Activated T-helper 2 cell treated with anti-CD3 and anti-CD28 coated beads, Interferon-gamma antibody, Interleukin-2, Interleukin-4, amounts not matched to agents 10 μg/mL and 5 μg/mL and 100 μg/mL, durations not matched to agents 14 hours and 24 hours and 36 hours (primary cell): ENCODE results near the gene SMAD7. TPM values are rescaled to one million over a fixed set of nuclear protein-coding genes. Genes with fewer than 3 reads are reported as not detected.

Source experiments
- DNase-seq: peaks from one replicate; pipeline ENCODE4 v3.0.0; 2021; ENCODE audit warnings: low spot score
- H3K27ac Mint-ChIP-seq: one replicate; pipeline ENCODE4 v1.8.0; 2021; ENCODE audit warnings: mixed read lengths
- H3K27me3 Mint-ChIP-seq: one replicate; pipeline ENCODE4 v1.8.0; 2021; ENCODE audit warnings: low read depth, mixed read lengths
- H3K36me3 Mint-ChIP-seq: one replicate; pipeline ENCODE4 v1.8.0; 2021; ENCODE audit warnings: low read depth, mixed read lengths
- H3K4me1 Mint-ChIP-seq: one replicate; pipeline ENCODE4 v1.8.0; 2021; ENCODE audit warnings: low read depth, mixed read lengths
- H3K4me3 Mint-ChIP-seq: one replicate; pipeline ENCODE4 v1.8.0; 2021; ENCODE audit warnings: low read depth, mild to moderate bottlenecking, moderate library complexity, mixed read lengths
- H3K9me3 Mint-ChIP-seq: one replicate; pipeline ENCODE4 v1.8.0; 2021; ENCODE audit warnings: mixed read lengths
- intact Hi-C: fragments of 100-400 bp; cut with micrococcal nuclease; formaldehyde crosslinking; loops from one replicate; pipeline ENCODE4 v1.15.1; 2023
- total RNA-seq: library from RNA; stranded (reverse); gene quantifications from 2 replicates; pipeline ENCODE4 v1.2.3, GENCODE V29; 2022

The SMAD7 gene
- total RNA-seq, 1 donor from 2014 or later: 21.1 TPM

DNA sequence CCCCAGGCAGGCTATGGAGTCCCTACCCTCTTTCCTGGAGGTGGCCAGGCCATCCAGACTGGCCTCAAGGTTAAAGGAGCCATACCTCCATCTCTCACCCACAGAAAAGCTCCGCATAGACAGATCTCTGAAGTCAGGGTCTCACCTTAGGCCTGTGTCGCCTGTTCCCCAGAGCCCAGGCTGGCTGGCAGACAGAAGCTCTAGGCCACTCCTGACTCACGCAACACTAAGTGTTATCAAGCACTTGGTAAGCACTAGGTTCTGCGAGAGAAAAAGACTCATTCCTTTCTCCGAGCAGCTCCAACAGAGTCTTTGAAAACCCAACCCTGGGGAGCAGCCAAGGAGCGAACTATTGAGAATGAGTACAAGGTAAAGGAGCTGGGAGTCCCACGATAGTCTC lies 6.1 kb downstream of the SMAD7 start:
- Mint-ChIP-seq H3K27me3 (no peaks in the 10 kb centered on the region), H3K4me3 (peak overlapping the region; percentile 47), H3K27ac (no peak overlapping the region), H3K9me3 (no peaks in the 10 kb centered on the region), H3K4me1 (peaks cover 81% of the 10 kb centered on the region), H3K36me3 (peaks cover 92% of the 10 kb centered on the region)
- intact Hi-C loops: loop anchor here (5.0 to 10.0 kb wide), 4 partner anchors 110 to 1340 kb away; partner anchors contain the start of genes CXXC1, MBD1 and SMAD2
- DNase-seq: no peak

DNA sequence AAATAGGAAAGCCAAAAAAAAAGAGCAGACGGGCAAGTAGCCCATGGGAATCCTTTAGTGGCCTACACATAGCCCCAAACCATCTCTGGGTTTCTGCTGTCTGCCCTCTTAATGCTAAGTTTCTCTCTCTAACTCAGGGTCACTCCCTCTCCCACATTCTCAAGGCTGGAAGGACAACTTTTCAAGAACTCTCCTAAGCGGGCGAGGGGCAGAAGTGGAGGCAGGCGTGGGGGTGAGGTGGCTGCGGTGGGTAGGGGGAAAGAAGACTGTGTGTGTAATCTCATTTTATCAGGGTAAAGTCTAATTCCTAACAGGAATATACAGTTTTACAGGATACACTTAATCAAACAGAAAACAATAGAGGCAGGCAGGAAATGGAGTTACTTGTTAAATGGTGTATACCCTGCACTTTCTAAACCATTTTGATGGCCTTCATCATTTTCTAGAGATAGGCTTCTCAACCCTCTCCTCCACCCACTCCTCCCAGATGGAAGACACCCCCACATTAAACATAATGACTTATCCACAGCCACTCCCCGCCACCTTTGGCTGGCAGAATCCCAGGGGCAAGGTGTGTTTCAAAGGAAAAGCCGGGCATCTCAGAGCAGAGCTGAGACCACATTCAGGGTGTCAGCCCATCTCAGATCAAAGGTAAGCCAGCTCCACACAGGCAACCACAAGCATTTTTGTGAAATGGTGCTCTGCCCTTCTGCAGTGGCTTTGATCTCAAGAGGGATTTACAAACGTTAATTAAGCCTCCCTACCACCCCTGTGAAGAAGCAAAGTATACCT lies 6.8 kb downstream of the SMAD7 start:
- Mint-ChIP-seq H3K4me3 (peak overlapping the region; percentile 34), H3K27me3 (no peaks in the 10 kb centered on the region)

DNA sequence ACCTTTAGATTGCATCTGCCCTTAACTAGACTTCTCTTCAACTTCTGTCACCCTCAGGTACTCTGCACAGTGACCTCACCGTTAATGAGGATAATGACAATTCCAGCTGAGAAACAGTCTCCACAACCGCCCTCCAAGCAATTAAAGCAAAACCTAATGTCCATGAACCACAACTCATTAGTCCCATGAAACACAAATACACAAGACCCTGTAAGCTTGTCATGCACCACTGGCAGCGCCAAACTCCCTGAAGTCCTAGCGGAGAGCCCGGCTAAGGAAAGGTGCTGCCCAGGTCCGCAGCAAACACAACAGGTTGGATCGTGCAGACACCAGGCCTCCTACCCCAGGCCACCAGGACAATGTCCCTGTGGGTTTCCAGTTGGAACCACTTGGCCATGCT lies 7.4 kb downstream of the SMAD7 start:
- Mint-ChIP-seq H3K4me3 (peak overlapping the region; percentile 2), H3K9me3 (no peaks in the 10 kb centered on the region), H3K36me3 (peaks cover 92% of the 10 kb centered on the region), H3K4me1 (peaks cover 90% of the 10 kb centered on the region), H3K27ac (no peak overlapping the region), H3K27me3 (no peaks in the 10 kb centered on the region)
- no peak for DNase-seq
- intact Hi-C loops: loop anchor here (10.0 kb wide), 3 partner anchors 109 to 1341 kb away; partner anchors contain the start of genes CXXC1, MBD1 and SMAD2

More for the DNA sequence above, 6.8 kb downstream of the SMAD7 start:
- Mint-ChIP-seq H3K4me1 (peaks cover 84% of the 10 kb centered on the region), H3K27ac (no peak overlapping the region), H3K36me3 (peaks cover 90% of the 10 kb centered on the region), H3K9me3 (no peaks in the 10 kb centered on the region)
- intact Hi-C loops: loop anchor here (10.0 kb wide), 3 partner anchors 109 to 1341 kb away; partner anchors contain the start of genes CXXC1, MBD1 and SMAD2
- no peak for DNase-seq

DNA sequence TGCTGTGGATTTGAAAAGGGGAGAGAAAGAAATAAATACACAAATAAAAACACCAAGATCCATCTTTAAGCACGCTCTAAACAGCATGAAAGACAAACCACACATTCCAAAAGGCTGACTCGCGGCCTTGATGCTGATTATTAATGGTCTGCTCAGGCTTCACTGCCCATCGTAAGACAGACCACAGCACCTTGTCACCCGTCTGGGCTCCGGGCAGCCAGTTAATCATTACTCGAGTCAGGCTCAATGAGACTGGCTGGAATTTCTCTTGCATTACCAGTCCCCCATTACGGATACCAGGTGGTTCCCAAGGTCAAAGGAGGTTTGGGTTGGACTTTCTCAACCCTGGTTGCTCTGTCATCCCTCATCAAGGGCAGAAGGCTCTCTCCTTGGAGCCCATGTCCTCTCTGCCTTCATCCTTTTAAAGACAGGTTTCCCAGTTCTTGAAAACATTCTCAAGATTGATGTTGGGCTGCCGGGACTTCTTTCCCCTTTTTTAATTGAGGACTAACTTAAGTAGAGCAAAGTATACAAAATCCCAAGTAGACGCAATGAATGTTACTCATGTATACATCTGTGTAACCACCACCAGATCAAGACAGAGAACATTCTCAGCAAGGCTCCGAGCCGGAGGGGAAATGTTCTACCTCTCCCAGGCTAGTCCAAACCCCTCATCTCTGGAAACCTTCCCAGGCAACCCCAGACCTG lies 8.1 kb downstream of the SMAD7 start:
- intact Hi-C loops: loop anchor here (10.0 kb wide), 3 partner anchors 108 to 1342 kb away; partner anchors contain the start of genes CXXC1, MBD1 and SMAD2
- H3K27ac Mint-ChIP-seq: no peak overlapping the region

DNA sequence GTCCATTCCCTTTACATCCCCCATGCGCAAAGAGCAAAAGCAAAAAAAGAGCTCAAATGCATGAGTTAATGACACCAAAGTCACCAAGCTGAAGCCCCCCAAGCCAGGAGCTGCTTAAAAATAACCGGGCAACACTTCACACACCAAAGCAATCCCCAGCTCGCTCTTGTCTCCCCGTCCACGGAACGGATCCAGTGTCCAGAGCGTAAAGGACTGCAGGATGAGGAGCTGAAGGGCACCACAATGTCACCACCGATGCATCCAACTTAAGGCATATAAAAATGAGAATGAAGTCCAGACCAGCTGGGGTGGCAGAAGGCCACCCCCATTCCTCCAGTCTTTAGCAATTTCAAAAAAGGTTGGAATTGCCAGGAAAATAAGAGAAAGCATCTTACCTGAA lies 8.7 kb downstream of the SMAD7 start:
- Mint-ChIP-seq H3K4me3 (peak overlapping the region; percentile 74), H3K27ac (no peak overlapping the region), H3K4me1 (peaks cover 89% of the 10 kb centered on the region), H3K36me3 (peaks cover 90% of the 10 kb centered on the region), H3K9me3 (no peaks in the 10 kb centered on the region), H3K27me3 (no peaks in the 10 kb centered on the region)
- intact Hi-C loops: loop anchor here (10.0 kb wide), 3 partner anchors 107 to 1343 kb away; partner anchors contain the start of genes CXXC1, MBD1 and SMAD2
- no peak for DNase-seq

More for the DNA sequence above, 8.1 kb downstream of the SMAD7 start:
- peaks cover 92% of the 10 kb centered on the region for H3K36me3 Mint-ChIP-seq
- no peaks in the 10 kb centered on the region for H3K9me3 Mint-ChIP-seq
- peaks cover 90% of the 10 kb centered on the region for H3K4me1 Mint-ChIP-seq
- H3K4me3 Mint-ChIP-seq: no peak overlapping the region
- no peak for DNase-seq
- H3K27me3 Mint-ChIP-seq: no peaks in the 10 kb centered on the region

DNA sequence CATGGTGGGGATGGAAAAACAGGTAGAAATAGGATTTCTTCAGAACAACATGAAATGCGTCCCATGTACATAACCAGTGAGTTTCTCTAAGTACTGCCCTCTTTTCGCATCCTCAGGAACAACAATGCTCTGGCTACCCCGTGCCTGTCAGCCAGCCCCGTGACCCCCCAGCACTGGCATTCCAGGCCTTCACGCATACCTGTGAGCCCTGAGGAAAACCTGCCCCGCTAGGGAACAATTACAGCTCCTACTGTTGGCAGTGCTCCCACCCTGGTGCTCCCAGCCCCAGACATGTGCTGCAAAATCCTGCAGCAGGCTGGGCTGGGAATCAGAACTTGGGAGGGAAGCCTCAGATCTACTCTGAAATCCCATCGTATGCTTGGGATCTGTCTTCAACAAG lies 9.1 kb downstream of the SMAD7 start:
- Mint-ChIP-seq H3K27me3 (no peaks in the 10 kb centered on the region), H3K4me1 (peaks cover 84% of the 10 kb centered on the region), H3K9me3 (no peaks in the 10 kb centered on the region), H3K36me3 (peaks cover 86% of the 10 kb centered on the region), H3K27ac (peak overlapping the region; percentile 90), H3K4me3 (peak overlapping the region; percentile 74)
- no peak for DNase-seq
- intact Hi-C loops: loop anchor here (1.0 to 10.0 kb wide), 4 partner anchors 8 to 1343 kb away; partner anchors contain the start of genes CXXC1, MBD1 and SMAD2

DNA sequence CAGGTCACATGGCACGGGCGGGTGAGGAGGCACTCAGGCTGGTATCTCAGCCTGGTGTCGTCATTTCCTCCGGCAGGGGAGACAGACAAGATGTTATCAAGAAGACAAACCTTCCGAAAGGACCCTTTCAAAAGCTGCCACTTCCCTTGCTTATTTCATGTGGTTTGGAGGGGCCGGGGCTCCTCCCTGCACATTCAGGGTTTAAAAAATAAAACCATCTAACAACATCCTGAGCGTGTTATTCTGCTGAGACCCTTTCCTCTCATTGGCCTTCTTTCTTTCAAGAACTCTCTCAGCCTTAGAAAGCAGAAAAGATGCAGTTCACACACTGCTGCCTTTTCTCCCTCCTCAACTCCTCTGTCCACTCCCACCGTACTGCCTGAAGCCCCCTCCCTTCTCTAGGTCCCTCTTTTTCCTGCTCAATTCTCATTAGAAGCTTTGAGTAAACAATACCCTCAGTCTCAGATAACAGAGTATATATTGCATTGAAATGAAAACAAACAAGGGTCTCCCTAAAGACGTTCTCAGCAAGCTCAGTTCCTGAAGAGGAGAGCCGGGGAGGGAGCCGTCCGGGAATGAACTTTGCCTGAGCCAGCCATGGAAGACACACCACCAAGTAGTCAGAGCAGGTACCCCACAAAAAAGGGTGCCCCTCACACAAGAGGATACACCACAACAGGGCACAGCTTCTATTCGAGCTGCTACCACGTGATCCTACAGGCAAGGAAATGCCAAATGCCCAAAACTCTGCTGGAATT lies 9.7 kb downstream of the SMAD7 start:
- H3K27ac Mint-ChIP-seq: peak overlapping the region; percentile 90
- no peaks in the 10 kb centered on the region for H3K27me3 Mint-ChIP-seq

DNA sequence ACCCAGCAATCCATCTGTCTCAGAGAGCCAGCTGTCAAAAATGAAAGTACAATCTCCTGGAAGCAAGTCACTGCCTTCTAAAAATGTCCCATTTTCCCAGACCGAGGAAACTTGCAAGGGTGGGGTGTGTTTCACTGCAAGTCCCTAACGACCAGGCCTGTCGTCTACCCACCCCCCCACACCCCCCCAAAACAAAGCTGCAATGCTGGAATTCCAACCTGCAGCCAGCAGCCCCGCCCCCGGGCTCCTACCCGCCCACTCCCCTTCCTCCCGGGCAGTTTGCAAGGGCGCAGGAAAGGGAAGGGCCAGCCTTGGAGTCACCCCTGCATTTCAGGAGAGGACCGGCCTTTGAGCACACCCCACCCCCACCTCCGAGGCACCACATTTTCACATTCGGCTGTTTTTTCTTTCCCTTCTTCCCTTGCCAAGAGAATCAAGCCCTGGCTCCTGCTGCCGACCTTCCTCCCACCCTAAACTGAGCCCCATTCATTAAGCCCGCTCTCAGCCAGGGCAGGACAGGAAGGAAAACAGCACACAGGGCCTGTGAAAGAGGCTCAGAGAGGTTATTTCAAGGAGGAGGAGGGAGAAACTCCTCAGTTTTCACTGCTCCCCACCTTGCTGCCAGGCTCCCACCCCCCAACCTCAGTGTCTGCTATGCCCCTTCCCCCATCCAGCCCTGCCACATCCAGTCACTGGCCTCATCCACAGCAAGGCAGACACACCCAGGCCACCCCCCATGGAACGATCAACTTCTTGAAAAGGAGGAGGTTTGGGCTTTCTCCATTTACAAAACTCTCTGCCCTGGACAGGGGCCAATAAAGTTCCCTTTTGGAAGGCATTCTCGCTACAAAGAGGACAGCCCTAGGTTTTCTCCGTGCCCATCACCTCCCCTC lies 11.3 kb downstream of the SMAD7 start:
- intact Hi-C loops: loop anchor here (10.0 kb wide), 3 partner anchors 105 to 1345 kb away; partner anchors contain the start of genes CXXC1, MBD1 and SMAD2
- H3K27ac Mint-ChIP-seq: peak overlapping the region; percentile 90
- no peaks in the 10 kb centered on the region for H3K9me3 Mint-ChIP-seq
- no peaks in the 10 kb centered on the region for H3K27me3 Mint-ChIP-seq
- peak overlapping the region; percentile 54 for H3K4me3 Mint-ChIP-seq
- no peak for DNase-seq
- H3K4me1 Mint-ChIP-seq: peaks cover 80% of the 10 kb centered on the region
- peaks cover 80% of the 10 kb centered on the region for H3K36me3 Mint-ChIP-seq

More for the DNA sequence above, 9.7 kb downstream of the SMAD7 start:
- peak; percentile 78 for DNase-seq
- Mint-ChIP-seq H3K36me3 (peaks cover 85% of the 10 kb centered on the region), H3K9me3 (no peaks in the 10 kb centered on the region), H3K4me3 (peak overlapping the region; percentile 74), H3K4me1 (peaks cover 83% of the 10 kb centered on the region)
- intact Hi-C loops: loop anchor here (1.0 to 10.0 kb wide), 4 partner anchors 8 to 1344 kb away; partner anchors contain the start of genes CXXC1, MBD1 and SMAD2

DNA sequence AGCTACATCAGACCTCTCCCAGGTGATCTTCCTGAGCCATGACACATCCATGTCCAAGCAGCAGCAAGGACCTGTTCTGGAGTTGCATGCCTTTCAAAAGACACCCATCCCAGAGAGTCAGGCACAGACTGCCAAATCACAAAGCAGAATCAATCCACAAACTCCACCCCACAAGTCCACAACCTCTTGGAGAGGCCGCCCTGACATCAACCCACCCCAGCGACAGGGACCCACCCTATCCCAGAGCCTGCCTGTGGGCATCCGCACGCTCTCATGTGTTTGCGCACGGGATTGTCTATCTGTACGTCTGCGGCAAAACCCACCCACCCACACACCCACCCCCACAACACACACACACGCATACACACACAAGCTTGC lies 11.9 kb downstream of the SMAD7 start:
- H3K27ac Mint-ChIP-seq: peak overlapping the region; percentile 31

DNA sequence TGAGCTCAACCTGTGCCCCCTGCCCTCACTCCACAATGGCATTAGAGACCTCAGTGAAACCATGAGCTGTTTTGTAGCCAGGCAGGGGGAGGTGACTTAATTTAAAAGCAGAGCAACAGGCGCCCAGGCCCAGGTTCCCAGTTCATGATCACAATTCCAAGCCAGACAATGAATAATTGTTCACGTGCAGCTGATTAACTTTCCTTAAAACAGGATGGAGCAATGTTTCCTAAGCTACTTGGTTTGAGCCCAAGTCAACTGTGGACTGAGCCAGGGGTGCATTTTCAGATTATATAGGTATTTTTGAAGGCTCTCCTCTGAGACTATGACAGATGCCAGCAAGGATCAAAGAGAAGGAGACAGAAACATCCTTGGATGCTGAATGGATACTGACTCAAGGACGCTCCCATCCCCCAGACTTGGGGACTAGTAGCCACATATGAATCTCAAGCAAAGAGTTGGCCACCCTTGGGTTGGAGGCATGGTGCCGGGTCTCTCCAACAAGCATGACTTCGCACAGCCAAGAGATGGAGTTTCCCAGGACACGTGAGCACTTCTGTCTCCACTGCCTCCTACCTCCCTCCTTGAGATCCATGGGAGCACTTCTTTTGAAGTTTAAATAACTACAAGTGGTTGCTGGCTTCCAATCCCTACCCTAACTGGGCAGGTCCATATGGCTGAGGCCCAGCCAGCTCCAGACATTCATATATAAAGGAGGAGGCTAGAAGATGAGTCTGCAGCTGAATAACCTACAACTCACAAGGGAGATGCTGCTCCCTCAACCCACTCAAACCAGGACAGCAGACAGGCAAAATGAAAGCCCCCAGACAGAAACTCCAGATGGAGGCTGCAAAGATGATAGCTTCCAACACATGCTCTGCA lies 12.7 kb downstream of the SMAD7 start:
- intact Hi-C loops: no loop called here
- H3K9me3 Mint-ChIP-seq: no peaks in the 10 kb centered on the region
- peaks cover 79% of the 10 kb centered on the region for H3K4me1 Mint-ChIP-seq
- DNase-seq: no peak
- no peak overlapping the region for H3K4me3 Mint-ChIP-seq
- no peaks in the 10 kb centered on the region for H3K27me3 Mint-ChIP-seq
- peaks cover 67% of the 10 kb centered on the region for H3K36me3 Mint-ChIP-seq
- H3K27ac Mint-ChIP-seq: no peak overlapping the region

More for the DNA sequence above, 11.9 kb downstream of the SMAD7 start:
- no peak for DNase-seq
- no peak overlapping the region for H3K4me3 Mint-ChIP-seq
- intact Hi-C loops: no loop called here
- H3K9me3 Mint-ChIP-seq: no peaks in the 10 kb centered on the region
- H3K36me3 Mint-ChIP-seq: peaks cover 74% of the 10 kb centered on the region
- peaks cover 80% of the 10 kb centered on the region for H3K4me1 Mint-ChIP-seq
- H3K27me3 Mint-ChIP-seq: no peaks in the 10 kb centered on the region

DNA sequence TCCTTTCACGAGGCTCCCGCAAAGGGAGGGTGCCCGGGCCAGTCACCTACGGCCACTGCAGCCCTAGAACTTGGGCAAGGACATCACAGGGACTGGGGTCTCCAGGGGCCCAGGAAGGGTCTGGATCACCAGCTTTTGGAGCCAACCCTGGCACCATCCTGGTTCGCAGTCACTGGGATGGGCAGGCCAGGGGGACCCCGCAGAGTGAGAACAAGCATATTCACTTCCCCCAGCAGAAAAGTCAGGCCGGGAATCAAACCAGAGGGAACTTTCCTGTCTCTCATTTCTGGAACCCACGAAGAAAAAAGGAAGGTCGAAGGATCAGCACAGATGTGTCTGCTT lies 15.4 kb downstream of the SMAD7 start:
- Mint-ChIP-seq H3K27ac (peak overlapping the region; percentile 76), H3K4me1 (peaks cover 78% of the 10 kb centered on the region), H3K36me3 (peaks cover 57% of the 10 kb centered on the region), H3K4me3 (peak overlapping the region; percentile 51), H3K9me3 (no peaks in the 10 kb centered on the region), H3K27me3 (no peaks in the 10 kb centered on the region)
- intact Hi-C loops: no loop called here
- no peak for DNase-seq
